Measurements from ENCODE around the gene TXNDC17. TPM values are rescaled to one million over a fixed set of nuclear protein-coding genes. Genes with fewer than 3 reads are reported as not detected.
"Not testable (repeated sequence)": the region's sequence is repeated elsewhere in the genome, so short reads cannot be mapped to it uniquely, and the experiment has no call there.

The TXNDC17 gene
- total RNA-seq, 1 donor = 60.3 TPM

DNA sequence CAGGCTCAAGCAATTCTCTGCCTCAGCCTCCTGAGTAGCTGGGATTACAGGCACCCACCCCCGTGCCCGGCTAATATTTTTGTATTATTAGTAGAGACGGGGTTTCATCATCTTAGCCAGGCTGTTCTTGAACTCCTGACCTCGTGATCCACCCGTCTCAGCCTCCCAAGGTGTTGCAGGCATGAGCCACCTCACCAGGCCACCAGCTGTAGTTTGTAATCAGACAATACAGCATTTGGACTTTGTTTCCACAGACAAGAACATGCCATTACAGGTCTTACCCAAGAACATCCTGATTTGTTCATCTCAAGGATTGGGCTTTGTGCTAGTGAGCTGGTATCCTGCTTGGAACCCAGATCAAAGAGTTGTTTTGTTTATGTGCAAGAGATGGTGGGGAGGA, 40.8 kb downstream of the TXNDC17 start:
- DNase-seq (ENCODE audit: low read depth in 2 of 3, low spot score in 2 of 3) = no peak

DNA sequence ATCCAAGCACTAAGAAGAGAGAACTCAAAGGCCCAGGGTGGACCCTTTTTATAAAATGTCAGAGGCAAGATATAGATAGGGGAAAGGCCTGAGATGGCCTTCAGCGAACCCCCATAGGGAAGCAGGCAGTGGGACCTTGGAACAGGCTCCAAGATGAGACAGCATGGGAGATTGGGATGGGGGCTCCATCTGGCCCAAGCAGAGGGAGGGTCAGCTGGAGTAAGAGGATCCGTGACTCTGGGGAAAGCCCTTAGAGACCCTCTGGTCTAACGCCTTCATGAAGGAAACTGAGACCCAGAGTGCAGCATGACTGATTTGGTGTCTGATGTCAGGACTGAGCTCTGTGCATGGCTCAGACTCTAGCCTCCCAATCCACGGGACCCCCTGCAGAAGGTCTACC, 41.5 kb downstream of the TXNDC17 start:
- DNase-seq (ENCODE audit: low read depth in 2 of 3, low spot score in 2 of 3) = no peak

DNA sequence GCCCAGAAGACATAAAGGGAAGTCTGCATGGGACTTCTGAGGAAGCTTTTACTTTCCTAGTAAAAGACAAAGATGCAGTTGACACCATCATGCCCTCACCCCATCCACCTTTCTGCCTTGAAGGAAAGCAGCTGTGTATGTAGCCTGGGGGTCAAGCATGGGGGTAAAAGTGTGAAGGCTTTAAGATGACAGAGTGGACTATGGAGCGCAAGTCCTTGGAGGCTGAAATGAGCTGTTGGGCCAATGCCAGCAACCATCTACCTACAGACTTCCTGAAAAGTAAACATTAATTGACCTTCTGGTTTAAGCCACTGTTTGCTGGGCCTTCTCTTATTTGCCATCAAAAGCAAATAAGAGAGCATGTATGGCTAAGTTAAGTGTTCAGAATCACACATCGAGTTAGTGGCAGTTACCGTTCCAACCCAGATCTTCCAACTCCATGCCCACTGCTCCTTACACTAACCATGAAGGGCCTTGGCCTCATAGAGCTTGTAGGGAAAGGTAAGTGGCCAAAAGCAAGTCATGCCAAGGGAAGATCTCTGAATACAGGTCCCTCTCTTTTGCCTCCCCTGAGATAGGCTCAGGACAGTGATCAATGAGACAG, 42.3 kb downstream of the TXNDC17 start:
- no peak for DNase-seq (ENCODE audit: low read depth in 2 of 3, low spot score in 2 of 3)

- DNase-seq (ENCODE audit: low read depth in 2 of 3, low spot score in 2 of 3) = no peak
Measured at GRCh38 chr17:6683730-6684459, 43.0 kb downstream of the TXNDC17 start.

GRCh38 chr17:6684460-6684783, 43.6 kb downstream of the TXNDC17 start:
- DNase-seq (ENCODE audit: low read depth in 2 of 3, low spot score in 2 of 3) = no peak

DNA sequence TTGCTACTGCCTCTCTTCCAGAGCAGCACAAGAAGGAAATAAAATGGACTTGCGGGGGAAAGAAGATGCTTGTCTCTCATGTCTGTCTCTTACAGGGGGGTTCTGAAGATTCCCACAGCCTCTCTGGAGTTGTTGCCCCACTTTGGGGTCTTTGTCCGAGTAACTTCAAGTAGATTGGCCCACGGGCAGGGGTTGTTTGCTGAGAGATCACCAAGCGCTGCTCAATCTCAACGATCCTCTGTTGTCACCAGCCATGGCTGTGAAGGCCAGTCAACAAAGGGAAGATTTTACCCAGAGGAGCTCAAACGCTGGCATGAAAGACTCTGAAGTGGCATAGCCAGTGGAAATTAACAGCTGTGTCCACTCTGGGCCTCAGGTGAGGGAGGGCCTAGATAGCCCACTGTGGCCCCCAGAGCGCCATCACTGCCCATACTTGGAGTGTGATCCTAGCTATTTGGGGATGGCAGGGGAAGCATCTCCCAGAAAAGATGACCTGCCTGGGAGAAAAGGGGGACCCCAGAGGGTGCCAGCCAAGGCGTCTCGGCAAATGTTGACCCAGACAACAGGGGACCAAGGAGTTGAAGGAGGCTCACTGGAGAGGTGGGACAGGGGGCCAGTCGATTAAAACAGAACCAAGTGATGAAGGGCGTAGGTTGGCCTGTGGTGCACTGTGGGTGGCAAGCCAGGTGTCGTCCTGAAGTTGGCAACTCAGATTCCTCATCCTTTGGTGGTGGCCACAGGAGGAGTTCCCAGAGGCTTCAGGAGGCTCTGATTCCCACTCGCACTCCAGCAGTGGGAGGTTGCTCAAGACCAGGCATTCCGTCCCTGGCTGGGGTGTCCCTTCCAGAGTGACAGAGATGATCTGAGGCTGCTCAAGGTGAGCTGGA, 44.3 kb downstream of the TXNDC17 start:
- no peak for DNase-seq (ENCODE audit: low read depth in 2 of 3, low spot score in 2 of 3)

DNA sequence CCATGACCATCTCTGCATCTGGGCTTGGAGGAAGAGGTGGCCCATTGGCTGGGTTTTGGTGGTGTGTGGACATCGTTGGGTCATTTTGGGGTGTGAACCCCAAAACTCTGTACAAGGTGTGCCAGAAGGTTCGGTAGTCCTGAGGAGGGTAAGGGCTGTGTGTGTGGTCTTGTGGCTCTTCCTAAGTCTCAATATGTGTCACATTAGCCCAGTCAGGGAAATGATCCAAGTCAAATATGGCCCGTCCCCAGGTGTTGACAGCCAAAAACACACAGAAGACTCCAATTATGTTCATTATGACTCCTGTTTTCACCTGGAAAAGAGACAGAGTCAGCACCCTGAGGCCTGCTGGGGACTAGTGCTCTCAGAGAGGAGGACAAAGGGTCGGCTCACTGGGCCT, 45.2 kb downstream of the TXNDC17 start:
- DNase-seq (ENCODE audit: low read depth in 2 of 3, low spot score in 2 of 3) = no peak

DNA sequence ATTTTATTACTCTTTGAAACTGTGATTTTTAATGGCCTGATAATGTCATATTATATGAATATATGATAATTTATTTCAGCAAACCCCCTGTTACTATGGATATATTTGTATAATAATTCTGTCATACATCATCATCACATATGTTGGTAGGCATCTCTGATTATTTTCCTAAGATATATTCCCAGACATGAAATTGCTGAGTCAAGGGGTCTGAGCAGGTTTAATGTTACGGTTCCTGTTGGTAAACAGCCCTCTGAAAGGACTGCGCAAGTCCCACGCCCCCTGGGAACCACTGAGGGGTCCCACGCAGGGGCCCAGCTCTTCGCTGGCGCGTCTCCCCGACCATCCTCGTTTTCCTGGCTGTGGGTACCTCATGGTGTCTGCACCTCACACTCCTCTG, 48.1 kb downstream of the TXNDC17 start:
- DNase-seq (ENCODE audit: low read depth in 2 of 3, low spot score in 2 of 3) = no peak

DNA sequence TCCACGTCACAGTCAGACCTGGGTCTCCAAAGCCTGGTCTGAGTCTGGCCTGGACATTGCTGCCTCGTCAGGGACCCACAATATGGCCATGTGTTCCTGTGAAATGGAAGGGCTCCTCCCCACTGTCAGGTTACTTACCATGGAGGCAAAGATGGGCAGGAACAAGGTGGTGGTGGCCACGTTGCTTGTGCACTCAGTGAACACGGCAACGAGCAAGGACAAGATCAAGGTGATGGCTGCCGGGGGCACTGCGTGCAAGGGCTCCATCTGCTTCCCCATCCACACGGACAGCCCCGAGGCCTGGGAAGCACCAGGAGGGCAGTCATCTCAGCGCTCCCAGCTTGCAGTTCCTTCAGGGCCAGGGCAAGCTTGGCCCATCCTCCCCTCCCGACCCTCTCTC, 49.8 kb downstream of the TXNDC17 start:
- DNase-seq (ENCODE audit: low read depth in 2 of 3, low spot score in 2 of 3) = no peak

GRCh38 chr17:6691546-6691945, 50.7 kb downstream of the TXNDC17 start:
- no peak for DNase-seq (ENCODE audit: low read depth in 2 of 3, low spot score in 2 of 3)

- not testable (repeated sequence) for DNase-seq (ENCODE audit: low read depth in 2 of 3, low spot score in 2 of 3)
Measured at GRCh38 chr17:6691958-6692357, 51.1 kb downstream of the TXNDC17 start.

Small RNA genes lying within 50 kb of the gene (small RNA-seq; reads per million reads assigned to genes)
- gene MIR4520-1 (not detected), gene RNA5SP435 (not detected)

Other genes starting within 250 kb of the TXNDC17 start
- gene AIPL1, start 205.9 kb upstream of the TXNDC17 start, total RNA-seq = not detected
- gene PIMREG, start 196.6 kb upstream of the TXNDC17 start, total RNA-seq = 0.54 TPM
- gene PITPNM3, start 84.5 kb upstream of the TXNDC17 start, total RNA-seq = 0.54 TPM
- gene KIAA0753, start 349 bp upstream of the TXNDC17 start, total RNA-seq = 10.8 TPM
- gene MED31, start 10.5 kb downstream of the TXNDC17 start, total RNA-seq = 4.6 TPM
- gene C17orf100, start 10.7 kb downstream of the TXNDC17 start, total RNA-seq = 1.6 TPM
- gene SLC13A5, start 72.3 kb downstream of the TXNDC17 start, total RNA-seq = under 0.01 TPM
- gene XAF1, start 115.0 kb downstream of the TXNDC17 start, total RNA-seq = 72.7 TPM
- gene FBXO39, start 135.2 kb downstream of the TXNDC17 start, total RNA-seq = 0.81 TPM
- gene TEKT1, start 190.7 kb downstream of the TXNDC17 start, total RNA-seq = 0.27 TPM

Data from hematopoietic multipotent progenitor cell (in vitro differentiated cells).